ENCODE measurements around the gene TMEM30A. TPM values are rescaled to one million over a fixed set of nuclear protein-coding genes. Genes with fewer than 3 reads are reported as not detected.
A peak's percentile ranks its signal among the peaks of the same experiment; 100 is the strongest.

Gene TMEM30A
- total RNA-seq, 1 experiment from 2014 or later: 36.8 TPM

GRCh38 chr6:75230484-75231325 is 53.9 kb downstream of the TMEM30A start:
- Histone ChIP-seq H3K9ac (ENCODE audit: low read length) (no peak overlapping the region), H3K4me2 (ENCODE audit: low read length) (peak overlapping the region; percentile 53), H3K27me3 (ENCODE audit: low read length) (no peaks in the 10 kb centered on the region), H4K20me1 (ENCODE audit: low read length) (no peaks in the 10 kb centered on the region), H3K9me2 (replicated peaks; ENCODE audit: low read length) (no peaks in the 10 kb centered on the region), H3K36me3 (ENCODE audit: low read depth, low read length) (no peaks in the 10 kb centered on the region), H3K9me3 (ENCODE audit: low read length) (no peaks in the 10 kb centered on the region), H3K4me3 (ENCODE audit: low read length) (no peak overlapping the region), H3K79me2 (ENCODE audit: low read length) (no peaks in the 10 kb centered on the region), H3K4me1 (ENCODE audit: insufficient read depth, low read length) (peaks cover 6% of the 10 kb centered on the region), H3K27ac (ENCODE audit: low read length) (no peak overlapping the region), H3F3A (ENCODE audit: low read length, unreplicated experiment) (no peaks in the 10 kb centered on the region), H2AFZ (ENCODE audit: low read length) (no peak overlapping the region)
- intact Hi-C loops (cut with micrococcal nuclease): loop anchor here (1.0 kb wide), 1 partner anchor 19 kb away; no protein-coding TSS in a partner anchor
- no peak for TF ChIP-seq EZH2phosphoT487 (IDR thresholded peaks at IDR 0.05; ENCODE audit: borderline replicate concordance, low read length)
- TF ChIP-seq CTCF (conservative IDR thresholded peaks at IDR 0.05; ENCODE audit: low read depth, low read length): peak; percentile 78
- POLR2A ChIA-PET (ENCODE audit: unreplicated experiment): no interaction called here
- peak; percentile 51 for DNase-seq
- ATAC-seq: peak; percentile 85
- CTCF ChIA-PET: no interaction called here
- no TSS peak for BruUV-seq (replicated peaks)

- Histone ChIP-seq H3K79me2 (ENCODE audit: low read length) (no peaks in the 10 kb centered on the region), H3K36me3 (ENCODE audit: low read depth, low read length) (no peaks in the 10 kb centered on the region), H3K4me2 (ENCODE audit: low read length) (no peak overlapping the region), H4K20me1 (ENCODE audit: low read length) (no peaks in the 10 kb centered on the region), H3K9ac (ENCODE audit: low read length) (no peak overlapping the region), H3K27ac (ENCODE audit: low read length) (no peak overlapping the region), H3K27me3 (ENCODE audit: low read length) (no peaks in the 10 kb centered on the region), H3K4me1 (ENCODE audit: insufficient read depth, low read length) (peaks cover 6% of the 10 kb centered on the region), H3F3A (ENCODE audit: low read length, unreplicated experiment) (no peaks in the 10 kb centered on the region), H2AFZ (ENCODE audit: low read length) (no peak overlapping the region), H3K4me3 (ENCODE audit: low read length) (no peak overlapping the region), H3K9me3 (ENCODE audit: low read length) (no peaks in the 10 kb centered on the region), H3K9me2 (replicated peaks; ENCODE audit: low read length) (no peaks in the 10 kb centered on the region)
- intact Hi-C loops (cut with micrococcal nuclease): no loop called here
- ChIA-PET POLR2A (ENCODE audit: unreplicated experiment) (no interaction called here), CTCF (no interaction called here)
- DNase-seq (no peak), ATAC-seq (no peak)
- TF ChIP-seq EZH2 (IDR thresholded peaks at IDR 0.05; ENCODE audit: low read length, unreplicated experiment): no peak
- TF ChIP-seq CTCF (conservative IDR thresholded peaks at IDR 0.05; ENCODE audit: low read depth, low read length): no peak
- no peak for TF ChIP-seq EZH2phosphoT487 (IDR thresholded peaks at IDR 0.05; ENCODE audit: borderline replicate concordance, low read length)
- no TSS peak for BruUV-seq (replicated peaks)
Observed at GRCh38 chr6:75224303-75224926, 60.2 kb downstream of the TMEM30A start.

- intact Hi-C loops (cut with micrococcal nuclease): no loop called here
- no peak for TF ChIP-seq EZH2 (IDR thresholded peaks at IDR 0.05; ENCODE audit: low read length, unreplicated experiment)
- no peak for TF ChIP-seq EZH2phosphoT487 (IDR thresholded peaks at IDR 0.05; ENCODE audit: borderline replicate concordance, low read length)
- no peak for TF ChIP-seq CTCF (conservative IDR thresholded peaks at IDR 0.05; ENCODE audit: low read depth, low read length)
- BruUV-seq (replicated peaks): no TSS peak
- POLR2A ChIA-PET (ENCODE audit: unreplicated experiment): no interaction called here
- Histone ChIP-seq H3K9me3 (ENCODE audit: low read length) (no peaks in the 10 kb centered on the region), H3K27ac (ENCODE audit: low read length) (no peak overlapping the region), H3K9ac (ENCODE audit: low read length) (no peak overlapping the region), H3K79me2 (ENCODE audit: low read length) (no peaks in the 10 kb centered on the region), H3F3A (ENCODE audit: low read length, unreplicated experiment) (no peaks in the 10 kb centered on the region), H3K4me2 (ENCODE audit: low read length) (no peak overlapping the region), H4K20me1 (ENCODE audit: low read length) (no peaks in the 10 kb centered on the region), H3K4me3 (ENCODE audit: low read length) (no peak overlapping the region), H3K27me3 (ENCODE audit: low read length) (no peaks in the 10 kb centered on the region), H3K4me1 (ENCODE audit: insufficient read depth, low read length) (peaks cover 6% of the 10 kb centered on the region), H3K9me2 (replicated peaks; ENCODE audit: low read length) (no peaks in the 10 kb centered on the region), H2AFZ (ENCODE audit: low read length) (no peak overlapping the region), H3K36me3 (ENCODE audit: low read depth, low read length) (no peaks in the 10 kb centered on the region)
- DNase-seq (no peak), ATAC-seq (no peak)
- CTCF ChIA-PET: no interaction called here
Observed at GRCh38 chr6:75223428-75223827, 61.2 kb downstream of the TMEM30A start.

Measured in PC-3 (cell line).